GM18511 (cell line): ENCODE results near the gene IFT80.

ENCODE experiments used
- ATAC-seq: cut with Tn5 transposase; IDR thresholded peaks from one replicate; pipeline ENCODE4 v1.9.1; 2021; ENCODE audit warnings: mild to moderate bottlenecking, moderate library complexity; ENCODE audit not compliant: unreplicated experiment

Gene IFT80

GRCh38 chr3:160399125-160400029, at the start of gene IFT80, which contains the start of gene SMC4:
TSS of gene IFT80 (minus strand) at chr3:160399225. CDS start at chr3:160384600, 14,625 bp downstream.
TSS of gene SMC4 (plus strand) at chr3:160399650. CDS start at chr3:160400827, 1,177 bp downstream.
- peak; percentile 94 for ATAC-seq

GRCh38 chr3:160447544-160447943, 48.5 kb upstream of the IFT80 start:
- ATAC-seq: no peak

GRCh38 chr3:160446522-160447056, 47.6 kb upstream of the IFT80 start:
- no peak for ATAC-seq

GRCh38 chr3:160445854-160446253, 46.8 kb upstream of the IFT80 start:
- no peak for ATAC-seq

GRCh38 chr3:160444411-160444810, 45.4 kb upstream of the IFT80 start:
- ATAC-seq: no peak

- ATAC-seq: no peak
Observed at GRCh38 chr3:160440687-160441086, 41.7 kb upstream of the IFT80 start.

GRCh38 chr3:160437083-160437455, 38.0 kb upstream of the IFT80 start:
- no peak for ATAC-seq

- no peak for ATAC-seq
Observed at GRCh38 chr3:160435747-160436146, 36.7 kb upstream of the IFT80 start.

- ATAC-seq: no peak
Observed at GRCh38 chr3:160435095-160435494, 36.1 kb upstream of the IFT80 start.

- ATAC-seq: no peak
Observed at GRCh38 chr3:160434071-160434470, 35.0 kb upstream of the IFT80 start.

GRCh38 chr3:160427832-160428424, 28.9 kb upstream of the IFT80 start:
- no peak for ATAC-seq

GRCh38 chr3:160417311-160417710, 18.3 kb upstream of the IFT80 start:
- ATAC-seq: no peak

- ATAC-seq: peak; percentile 78
Observed at GRCh38 chr3:160413613-160414248, 14.7 kb upstream of the IFT80 start.

- no peak for ATAC-seq
Observed at GRCh38 chr3:160412477-160412876, 13.5 kb upstream of the IFT80 start.

- no peak for ATAC-seq
Observed at GRCh38 chr3:160409812-160410610, 11.0 kb upstream of the IFT80 start.

- no peak for ATAC-seq
Observed at GRCh38 chr3:160403796-160404470, 4.9 kb upstream of the IFT80 start.

- ATAC-seq: no peak
Observed at GRCh38 chr3:160403028-160403545, 4.1 kb upstream of the IFT80 start.

GRCh38 chr3:160402221-160403027, 3.4 kb upstream of the IFT80 start:
- no peak for ATAC-seq
